NCI-H2107 (cell line): ENCODE results near the gene CBL.
"Not testable (repeated sequence)": the region's sequence is repeated elsewhere in the genome, so short reads cannot be mapped to it uniquely, and the experiment has no call there.

Experiments
- DNase-seq: peaks from one replicate; lab custom pipeline; 2025; lab: John Stamatoyannopoulos, UW

The CBL gene

DNA sequence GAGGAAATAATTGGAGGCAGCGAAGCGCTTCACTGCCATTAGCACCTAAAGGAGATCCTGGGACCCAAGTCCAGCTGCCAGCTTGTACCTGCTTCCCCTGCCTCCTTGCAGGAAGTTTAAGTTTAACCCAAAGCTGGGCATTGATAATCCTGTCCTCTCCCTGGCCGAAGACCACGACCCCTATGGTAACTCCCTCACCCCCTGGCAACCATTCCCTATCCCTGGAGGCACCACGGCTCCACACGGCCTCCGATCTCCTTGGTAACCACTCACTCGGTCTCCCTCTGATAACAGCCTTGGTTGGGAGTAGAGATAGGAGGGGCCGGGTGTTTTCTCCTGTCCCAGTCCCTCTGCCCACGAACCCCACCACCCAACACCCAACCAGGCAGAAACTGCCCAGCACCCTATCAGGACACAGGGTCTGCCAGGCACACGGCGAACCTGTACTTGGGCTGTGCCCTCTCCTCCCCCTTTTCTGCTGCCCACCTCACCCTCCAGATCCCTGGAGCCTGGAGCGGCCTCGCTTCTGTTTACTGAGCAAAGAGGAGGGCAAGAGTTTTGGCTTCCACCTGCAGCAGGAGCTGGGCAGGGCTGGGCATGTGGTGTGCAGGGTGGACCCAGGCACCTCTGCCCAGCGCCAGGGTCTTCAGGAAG, 20.0 kb upstream of the CBL start:
- DNase-seq: no peak

GRCh38 chr11:119187123-119187892, 18.8 kb upstream of the CBL start:
- DNase-seq: no peak

- no peak for DNase-seq
Observed at GRCh38 chr11:119188067-119188466, 18.1 kb upstream of the CBL start.

GRCh38 chr11:119188887-119189286, 17.3 kb upstream of the CBL start:
- DNase-seq: no peak

DNA sequence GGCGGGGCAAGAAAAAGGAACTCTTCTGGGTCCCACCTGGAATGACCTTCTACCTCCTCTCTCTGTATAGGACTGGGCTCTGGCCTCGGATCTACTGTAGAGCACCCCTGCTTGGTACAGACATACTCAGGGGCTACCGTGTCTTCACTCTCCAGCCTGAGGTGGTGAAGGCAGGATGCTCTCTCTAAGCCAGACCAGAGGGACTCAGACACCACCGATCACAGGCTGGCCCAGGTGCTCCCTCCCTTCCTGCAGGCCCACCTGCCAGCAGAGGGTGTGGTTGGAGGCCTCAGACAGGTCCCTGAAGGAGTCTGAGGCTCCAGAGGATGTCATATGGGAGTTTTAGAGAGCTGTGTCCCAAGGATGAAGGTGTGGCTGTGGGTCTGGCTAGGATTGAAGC, 16.7 kb upstream of the CBL start:
- DNase-seq: no peak

DNA sequence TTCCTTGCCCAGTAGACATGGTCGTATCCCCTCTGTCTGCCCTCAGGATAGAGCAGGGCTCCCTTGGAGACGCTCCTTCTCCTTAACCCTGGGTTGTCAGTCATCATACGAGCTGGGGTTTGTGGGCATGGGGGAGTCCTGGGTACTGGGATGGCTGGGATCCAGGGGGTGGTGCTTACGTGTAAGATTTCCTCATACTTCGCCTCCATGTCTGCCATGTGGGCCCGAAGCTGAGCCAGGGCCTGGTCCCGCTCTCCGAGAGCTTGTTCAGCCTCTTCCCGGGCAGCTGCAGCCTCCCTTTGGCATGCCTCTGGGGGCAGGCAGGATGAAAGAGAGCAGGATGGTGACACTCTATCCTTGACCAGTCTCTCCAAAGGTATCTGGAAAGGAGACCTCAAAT, 15.6 kb upstream of the CBL start:
- DNase-seq: no peak

DNA sequence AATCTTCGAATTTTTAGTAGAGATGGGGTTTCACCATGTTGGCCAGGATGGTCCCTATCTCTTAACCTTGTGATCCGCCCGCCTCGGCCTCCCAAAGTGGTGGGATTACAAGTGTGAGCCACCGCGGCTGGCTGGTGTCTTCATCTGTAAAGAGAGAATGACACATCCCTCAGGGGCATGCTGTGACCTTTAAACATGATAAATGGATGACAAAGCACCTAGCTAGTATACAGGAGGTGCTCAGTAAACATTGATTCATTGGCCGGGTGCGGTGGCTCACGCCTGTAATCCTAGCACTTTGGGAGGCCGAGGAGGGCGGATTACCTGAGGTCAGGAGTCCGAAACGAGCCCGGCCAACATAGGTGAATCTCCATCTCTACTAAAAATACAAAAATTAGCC, 14.9 kb upstream of the CBL start:
- DNase-seq: not testable (repeated sequence)

DNA sequence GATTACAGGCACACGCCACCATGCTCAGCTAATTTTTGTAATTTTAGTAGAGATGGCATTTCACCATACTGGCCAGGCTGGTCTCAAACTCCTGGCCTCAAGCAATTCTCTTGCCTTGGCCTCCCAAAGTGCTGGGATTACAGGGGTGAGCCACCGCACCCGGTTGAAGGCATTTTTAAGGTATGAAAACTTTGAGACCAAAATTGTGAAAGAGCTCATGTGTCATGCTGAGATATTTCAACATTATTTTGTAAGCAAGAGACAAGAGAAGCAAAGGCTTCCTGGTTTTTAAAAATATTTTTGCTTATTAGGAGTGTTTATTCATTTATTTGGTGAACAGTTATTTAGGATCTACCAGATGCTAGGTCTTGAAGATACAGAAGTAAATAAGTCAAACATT, 14.0 kb upstream of the CBL start:
- DNase-seq: no peak

DNA sequence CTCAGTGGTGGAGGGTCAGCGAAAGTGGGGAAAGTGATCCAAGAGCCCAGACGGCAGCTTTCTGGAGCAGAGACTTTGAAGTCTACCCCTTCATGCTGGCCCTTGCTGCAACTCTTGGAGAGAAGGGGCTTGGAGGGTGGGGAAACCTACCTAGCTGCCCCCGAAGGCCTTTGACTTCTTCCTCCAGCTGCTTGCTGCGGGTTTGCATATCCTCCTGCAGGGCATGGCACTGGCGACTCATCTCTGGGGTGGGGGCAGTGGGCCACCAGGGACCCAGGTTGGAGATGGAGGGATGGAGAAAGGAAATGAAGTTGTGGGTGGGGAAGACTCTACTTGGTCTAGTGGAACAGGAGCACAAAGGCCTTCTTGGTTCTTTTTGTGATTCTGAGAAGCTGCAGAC, 13.1 kb upstream of the CBL start:
- no peak for DNase-seq

- DNase-seq: no peak
Observed at GRCh38 chr11:119193626-119194025, 12.5 kb upstream of the CBL start.

- DNase-seq: no peak
Observed at GRCh38 chr11:119194811-119195440, 11.2 kb upstream of the CBL start.

DNA sequence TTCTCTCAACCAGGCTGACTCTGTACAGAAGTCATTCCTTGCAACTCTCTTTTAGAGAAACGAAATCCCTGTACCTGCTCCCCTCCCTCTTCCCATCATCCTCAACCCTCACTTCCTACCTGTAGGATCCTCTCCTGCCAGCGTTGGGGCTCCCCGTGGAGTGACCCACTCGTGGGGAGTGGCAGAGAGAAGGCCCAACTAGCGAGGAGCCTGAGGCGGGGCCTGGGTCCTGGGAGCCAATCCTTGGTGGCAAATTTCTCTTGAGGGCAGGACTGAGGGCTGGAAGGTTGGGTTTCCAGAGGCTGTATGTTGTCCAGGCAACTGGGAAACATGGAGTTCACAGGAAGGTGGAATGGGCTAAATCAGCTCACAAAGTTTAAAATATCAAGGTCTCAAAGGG, 10.5 kb upstream of the CBL start:
- peak; percentile 59 for DNase-seq

GRCh38 chr11:119196833-119197483, 9.2 kb upstream of the CBL start:
- peak; percentile 63 for DNase-seq

GRCh38 chr11:119198925-119199324, 7.2 kb upstream of the CBL start:
- DNase-seq: no peak

- not testable (repeated sequence) for DNase-seq
Observed at GRCh38 chr11:119201236-119201635, 4.9 kb upstream of the CBL start.

DNA sequence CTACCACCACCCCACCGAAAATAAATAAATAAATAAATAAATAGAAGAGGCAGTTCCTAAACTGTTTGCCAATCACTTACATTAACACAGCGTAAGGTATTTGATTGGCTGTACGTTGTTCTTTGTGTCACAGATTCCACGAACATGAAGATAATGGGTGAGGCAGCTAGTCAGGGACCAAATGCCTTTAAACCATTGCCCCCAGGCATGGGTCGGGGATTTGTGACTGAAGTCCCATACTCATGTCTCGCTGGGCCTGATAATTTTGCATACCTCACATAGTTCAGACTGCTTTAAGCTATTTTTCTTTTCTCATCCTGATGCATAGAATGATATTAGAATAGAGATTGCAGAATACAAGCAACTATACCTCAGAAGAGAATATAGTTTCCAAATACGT, 3.6 kb upstream of the CBL start:
- DNase-seq: no peak

DNA sequence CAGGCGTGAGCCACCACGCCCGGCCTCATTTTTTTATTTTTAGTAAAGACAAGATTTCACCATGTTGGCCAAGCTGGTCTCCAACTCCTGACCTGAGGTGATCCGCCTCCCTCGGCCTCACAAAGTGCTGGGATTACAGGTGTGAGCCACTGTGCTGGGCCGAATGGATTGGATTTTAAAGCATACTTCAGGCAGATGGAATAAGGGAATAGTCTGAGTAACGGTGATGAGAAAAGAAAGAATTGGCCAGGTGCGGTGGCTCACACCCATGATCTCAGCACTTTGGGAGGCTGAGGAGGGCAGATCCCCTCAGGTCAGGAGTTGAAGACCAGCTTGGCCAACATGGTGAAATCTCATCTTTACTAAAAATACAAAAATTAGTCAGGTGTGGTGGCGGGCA, 2.1 kb upstream of the CBL start:
- DNase-seq: no peak

DNA sequence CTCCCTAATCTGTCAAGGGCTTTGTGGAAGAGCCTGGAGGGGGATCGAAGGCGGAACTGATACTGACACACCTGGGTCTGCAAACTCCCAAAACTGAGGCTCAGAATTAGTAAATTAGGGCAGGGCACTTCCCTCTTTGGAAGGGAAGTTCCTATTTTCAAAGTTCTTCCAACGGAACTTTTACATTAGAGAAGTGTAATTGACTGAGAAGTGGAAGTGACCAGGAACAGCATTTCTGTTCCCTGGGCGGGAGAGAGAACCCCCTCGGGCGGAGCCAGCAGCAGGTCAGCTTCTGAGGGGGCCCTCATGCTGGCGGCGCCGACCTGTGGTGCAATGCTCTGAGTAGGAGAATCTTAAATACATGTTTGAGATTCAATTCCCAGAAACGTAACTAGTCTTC, 1.1 kb upstream of the CBL start:
- no peak for DNase-seq

DNA sequence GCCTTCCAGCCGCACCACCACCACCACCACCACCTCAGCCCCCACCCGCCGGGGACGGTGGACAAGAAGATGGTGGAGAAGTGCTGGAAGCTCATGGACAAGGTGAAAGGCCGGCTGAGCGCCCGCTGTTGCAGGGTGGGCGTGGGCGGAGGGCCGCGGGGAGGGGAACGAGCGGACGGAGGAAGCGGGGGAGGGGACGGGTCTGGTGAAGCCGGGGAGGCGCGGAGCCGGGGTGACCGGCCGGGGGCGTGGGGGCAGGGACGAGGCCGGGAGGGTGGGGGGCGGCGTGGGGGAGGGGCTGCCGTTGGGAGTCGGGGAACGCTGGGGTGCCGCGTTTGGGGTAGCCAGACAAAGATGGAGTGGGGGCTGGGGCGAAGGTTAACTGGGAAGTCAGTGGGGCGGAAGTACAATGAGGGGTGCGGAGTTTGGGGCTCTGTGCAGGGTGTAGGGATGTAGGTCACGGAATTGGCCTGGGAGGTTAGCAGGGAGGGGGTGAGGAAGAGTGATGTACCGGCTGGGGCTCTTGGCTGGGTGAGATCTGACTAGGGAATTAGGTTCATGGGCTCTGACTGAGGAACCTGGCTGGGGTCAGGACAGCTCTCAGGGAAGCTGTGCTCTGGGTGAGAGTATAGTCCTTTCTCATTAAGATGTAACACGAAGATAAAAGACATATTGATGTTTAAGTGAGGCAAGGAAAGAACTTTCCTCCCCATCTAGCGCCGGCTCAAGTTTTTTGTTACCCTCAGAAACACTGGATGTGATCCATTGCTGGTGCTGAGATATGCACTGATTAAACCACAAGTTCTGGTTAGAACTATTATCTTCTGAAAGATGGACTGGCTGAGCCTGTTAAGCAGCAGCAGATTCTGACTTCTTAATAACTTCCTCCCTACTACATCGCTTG, 624 bp downstream of the CBL start:
- no peak for DNase-seq

DNA sequence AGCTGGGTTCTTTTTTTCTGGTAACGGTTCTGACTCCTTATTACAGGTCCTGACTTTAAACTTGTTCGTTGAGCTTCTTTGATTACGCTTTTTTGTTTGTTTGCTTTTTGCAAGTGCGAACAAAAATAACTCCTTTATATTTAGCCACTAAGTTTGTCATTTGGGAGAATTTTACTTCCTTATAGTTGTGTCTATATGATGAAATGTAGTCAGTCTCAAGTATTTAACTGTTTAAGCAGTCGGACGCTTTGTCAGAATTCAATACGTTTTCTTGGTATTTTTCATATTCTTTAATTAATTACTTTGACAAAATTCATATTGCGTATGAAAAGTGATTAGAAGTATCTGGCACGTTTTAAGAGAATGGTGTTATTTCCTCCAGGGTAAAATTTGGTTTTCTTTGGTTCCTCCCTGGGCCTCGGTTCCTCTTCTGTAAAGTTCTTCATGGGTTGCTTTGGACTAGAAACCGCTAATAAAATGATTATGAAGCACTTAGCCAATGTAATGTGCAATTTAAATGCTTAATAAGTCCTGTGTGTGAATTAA, 1.3 kb downstream of the CBL start:
- no peak for DNase-seq

DNA sequence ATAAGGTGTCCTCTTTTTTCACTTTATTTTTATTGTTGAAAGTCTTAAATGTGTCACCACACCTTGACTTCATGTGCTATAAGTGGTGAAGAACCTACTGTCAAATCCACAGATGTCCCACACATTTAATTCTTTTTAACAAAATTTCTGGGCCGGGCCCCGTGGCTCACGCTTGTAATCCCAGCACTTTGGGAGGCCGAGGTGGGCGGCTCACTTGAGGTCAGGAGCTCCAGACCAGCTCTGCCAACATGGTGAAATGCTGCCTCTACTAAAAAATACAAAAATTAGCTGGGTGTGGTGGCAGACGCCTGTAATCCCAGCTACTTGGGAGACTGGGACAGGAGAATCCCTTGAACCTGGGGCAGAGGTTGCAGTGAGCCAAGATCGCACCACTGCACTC, 3.0 kb downstream of the CBL start:
- no peak for DNase-seq

- DNase-seq: no peak
Observed at GRCh38 chr11:119210050-119210449, 3.9 kb downstream of the CBL start.
